Breast epithelium (tissue), 4 donors: Measurements from ENCODE around the gene ITPKB. TPM values are rescaled to one million over a fixed set of nuclear protein-coding genes. Genes with fewer than 3 reads are reported as not detected.

Source experiments
- DNase-seq, 2 donors: peaks; one replicate each; pipeline ENCODE4 v3.0.0-alpha.2; 2019; ENCODE audit warnings: low spot score in 2 of 2
- H3K27ac ChIP-seq, 2 donors: fragments of 200-600 bp; sonication (generic) in 1 of 2; one replicate each; pipeline ENCODE4 v1.5.1; 2016 to 2019; ENCODE audit warnings: mild to moderate bottlenecking in 1 of 2
- H3K27me3 ChIP-seq, 2 donors: fragments of 200-600 bp; sonication (generic) in 1 of 2; one replicate each; pipeline versions ENCODE4 v1.5.1 to v1.6.0; 2017 to 2019; ENCODE audit warnings: control low read depth in 1 of 2, mild to moderate bottlenecking in 1 of 2
- H3K36me3 ChIP-seq: fragments of 200-600 bp; one replicate; pipeline ENCODE4 v1.5.1; 2019
- H3K4me1 ChIP-seq, 2 donors: fragments of 200-600 bp; sonication (generic); one replicate each; pipeline ENCODE4 v1.5.1; 2016 to 2019; ENCODE audit warnings: control low read depth in 1 of 2
- H3K4me3 ChIP-seq, 3 donors: fragments of 200-600 bp; sonication (generic); 1 replicate in 2 of 3; 2 replicates in 1 of 3; pipeline ENCODE4 v1.5.1; 2016 to 2019; ENCODE audit warnings: mild to moderate bottlenecking in 3 of 3, moderate library complexity in 2 of 3
- H3K9me3 ChIP-seq, 2 donors: fragments of 200-600 bp; sonication (generic) in 1 of 2; one replicate each; pipeline ENCODE4 v1.5.1; 2016 to 2019; ENCODE audit warnings: control low read depth in 1 of 2
- CTCF ChIP-seq, 3 donors: fragments of 450-650 bp; IDR thresholded peaks; one replicate each; pipeline ENCODE4 v1.5.1; 2016 to 2017; ENCODE audit warnings: antibody characterized with exemption in 3 of 3, mild to moderate bottlenecking in 3 of 3, moderate library complexity in 3 of 3
- POLR2A ChIP-seq: fragments of 450-650 bp; IDR thresholded peaks from one replicate; pipeline ENCODE4 v1.6.1; 2016; ENCODE audit warnings: antibody characterized with exemption, mild to moderate bottlenecking, moderate library complexity
- POLR2AphosphoS5 ChIP-seq, 3 donors: sonication (generic); formaldehyde crosslinking; IDR thresholded peaks; one replicate each; pipeline ENCODE4 v1.6.1; 2017; ENCODE audit warnings: antibody characterized with exemption in 3 of 3
- intact Hi-C: fragments of 100-400 bp; cut with DNase I; formaldehyde crosslinking; loops from one replicate; pipeline ENCODE4 v1.15.1; 2023; ENCODE audit warnings: low total_unique reads
- total RNA-seq, 3 donors: library from RNA; depleted of rRNA; stranded (reverse); fragments of >200 nt; gene quantifications; one replicate each; pipeline ENCODE4 v1.1.0, GENCODE V29; 2016

Gene ITPKB
- total RNA-seq, 3 donors from 2014 or later, result 24.0 to 37.6 (median 25.6) TPM

- no peaks in the 10 kb centered on the region for H3K36me3 ChIP-seq
- DNase-seq, result peak in 1 of 2 donors; percentile 49
- no peaks in the 10 kb centered on the region for H3K9me3 ChIP-seq
- peaks cover 0 to 4% of the 10 kb centered on the region in 2 donors for H3K4me1 ChIP-seq
- intact Hi-C loops, result loop anchor here (5.0 kb wide), 1 partner anchor 188 kb away; no protein-coding TSS in a partner anchor
- H3K4me3 ChIP-seq, result no peak overlapping the region
- H3K27me3 ChIP-seq, result no peaks in the 10 kb centered on the region
- no peak for TF ChIP-seq POLR2AphosphoS5 (IDR thresholded peaks at IDR 0.05)
- peak overlapping the region in 1 of 2 donors; percentile 36 for H3K27ac ChIP-seq
Observed at GRCh38 chr1:226634611-226635246, 104.4 kb downstream of the ITPKB start.

GRCh38 chr1:226634166-226634588 lies 104.9 kb downstream of the ITPKB start:
- H3K27ac ChIP-seq, result peak overlapping the region in 1 of 2 donors; percentile 36
- peaks cover 0 to 4% of the 10 kb centered on the region in 2 donors for H3K4me1 ChIP-seq
- H3K36me3 ChIP-seq, result no peaks in the 10 kb centered on the region
- H3K4me3 ChIP-seq, result no peak overlapping the region
- intact Hi-C loops, result loop anchor here (5.0 kb wide), 1 partner anchor 188 kb away; no protein-coding TSS in a partner anchor
- no peak for TF ChIP-seq POLR2A
- TF ChIP-seq CTCF (IDR thresholded peaks at IDR 0.05), result peak; percentile 80 to 93 (median 91)
- peak; percentile 36 to 51 (median 42) for TF ChIP-seq POLR2AphosphoS5 (IDR thresholded peaks at IDR 0.05)
- DNase-seq, result peak; percentile 54 to 75
- H3K9me3 ChIP-seq, result no peaks in the 10 kb centered on the region
- no peaks in the 10 kb centered on the region for H3K27me3 ChIP-seq

- peak overlapping the region in 1 of 2 donors; percentile 36 for H3K27ac ChIP-seq
- H3K4me3 ChIP-seq, result no peak overlapping the region
- H3K27me3 ChIP-seq, result no peaks in the 10 kb centered on the region
- intact Hi-C loops, result loop anchor here (5.0 kb wide), 1 partner anchor 189 kb away; no protein-coding TSS in a partner anchor
- DNase-seq, result peak in 1 of 2 donors; percentile 27
- no peaks in the 10 kb centered on the region for H3K9me3 ChIP-seq
- H3K4me1 ChIP-seq, result peaks cover 0 to 4% of the 10 kb centered on the region in 2 donors
- no peak for TF ChIP-seq POLR2A
- TF ChIP-seq POLR2AphosphoS5 (IDR thresholded peaks at IDR 0.05), result no peak
- no peak for TF ChIP-seq CTCF (IDR thresholded peaks at IDR 0.05)
- no peaks in the 10 kb centered on the region for H3K36me3 ChIP-seq
Observed at GRCh38 chr1:226633541-226634165, 105.4 kb downstream of the ITPKB start.

GRCh38 chr1:226632922-226633351 lies 106.1 kb downstream of the ITPKB start:
- peak in 1 of 2 donors; percentile 51 for DNase-seq
- intact Hi-C loops, result loop anchor here (5.0 kb wide), 1 partner anchor 189 kb away; no protein-coding TSS in a partner anchor
- no peaks in the 10 kb centered on the region for H3K9me3 ChIP-seq

More at GRCh38 chr1:226632922-226633351, 106.1 kb downstream of the ITPKB start:
- peaks cover 0 to 4% of the 10 kb centered on the region in 2 donors for H3K4me1 ChIP-seq
- H3K27ac ChIP-seq, result peak overlapping the region in 1 of 2 donors; percentile 36
- no peak for TF ChIP-seq CTCF (IDR thresholded peaks at IDR 0.05)
- no peak for TF ChIP-seq POLR2A
- TF ChIP-seq POLR2AphosphoS5 (IDR thresholded peaks at IDR 0.05), result no peak
- no peak overlapping the region for H3K4me3 ChIP-seq
- no peaks in the 10 kb centered on the region for H3K27me3 ChIP-seq
- no peaks in the 10 kb centered on the region for H3K36me3 ChIP-seq
